Lower lobe of right lung (tissue), 2 donors: ENCODE results near the gene TRMT61A. TPM values are rescaled to one million over a fixed set of nuclear protein-coding genes. Genes with fewer than 3 reads are reported as not detected.

Experiments
- ATAC-seq, 2 donors: fragments of 200-7000 bp; cut with Tn5 transposase; one replicate each; pipeline ENCODE4 v1.9.1; 2020 to 2022; ENCODE audit warnings: mild to moderate bottlenecking in 2 of 2, moderate library complexity in 2 of 2
- DNase-seq: peaks from one replicate; pipeline ENCODE4 v3.0.0-alpha.2; 2020
- H3K27ac ChIP-seq: fragments of 200-600 bp; one replicate; pipeline ENCODE4 v1.8.0; 2022
- H3K27me3 ChIP-seq: fragments of 200-600 bp; one replicate; pipeline ENCODE4 v1.8.0; 2022; ENCODE audit warnings: low read depth
- H3K36me3 ChIP-seq: fragments of 200-600 bp; one replicate; pipeline ENCODE4 v1.8.0; 2022; ENCODE audit warnings: mild to moderate bottlenecking
- H3K4me1 ChIP-seq: fragments of 200-600 bp; one replicate; pipeline ENCODE4 v1.8.0; 2022
- H3K4me3 ChIP-seq: fragments of 200-600 bp; one replicate; pipeline ENCODE4 v1.8.0; 2022; ENCODE audit warnings: mild to moderate bottlenecking
- H3K9me3 ChIP-seq: fragments of 200-600 bp; one replicate; pipeline ENCODE4 v1.8.0; 2022
- intact Hi-C: fragments of 100-400 bp; cut with DNase I; formaldehyde crosslinking; loops from one replicate; pipeline ENCODE4 v1.11.0; 2022
- total RNA-seq: library from RNA; stranded (reverse); fragmentation: NEBNext Ultra II Directional; extraction: Animal tissue kit (Norgen Biotek cat#: 25700); gene quantifications from one replicate; pipeline ENCODE4 v1.2.1, GENCODE V29; 2021
- TF ChIP-seq, protein P1 (sequence below): fragments of 200-600 bp; IDR thresholded peaks from one replicate; pipeline ENCODE4 v1.8.0; 2022; ENCODE audit warnings: antibody characterized with exemption, mild to moderate bottlenecking
- donor health status: DM: no; HTN: yes; CAD: no; lungs with severe emphysema.

The TRMT61A gene
- total RNA-seq, 1 donor from 2014 or later = 11.0 TPM

DNA sequence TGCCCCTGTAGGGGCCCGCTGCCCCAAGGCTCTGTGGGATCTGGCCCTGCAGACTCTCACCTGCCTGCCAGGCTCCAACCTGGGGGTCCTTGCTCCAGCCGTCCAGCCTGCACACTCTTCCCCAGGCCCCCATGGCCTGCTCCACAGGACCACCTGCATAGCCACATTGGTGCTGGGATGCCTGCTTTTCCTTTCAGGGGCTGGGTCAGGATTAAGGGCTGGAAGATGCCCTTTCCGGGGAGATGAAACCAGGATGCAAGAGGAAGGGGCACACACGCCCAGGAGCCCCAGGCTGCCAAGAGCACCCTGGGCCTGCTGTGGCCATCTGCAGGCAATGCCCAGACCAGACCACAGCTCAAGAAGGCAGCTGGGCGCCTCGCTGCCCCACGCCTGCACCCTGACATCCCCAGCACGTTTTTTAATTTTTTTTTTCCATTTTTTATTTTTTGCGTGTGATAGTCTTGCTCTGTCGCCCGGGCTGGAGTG, 18.5 kb downstream of the TRMT61A start:
- Histone ChIP-seq H3K4me3 (no peak overlapping the region), H3K9me3 (no peaks in the 10 kb centered on the region), H3K27me3 (no peaks in the 10 kb centered on the region), H3K27ac (no peak overlapping the region), H3K4me1 (peaks cover 54% of the 10 kb centered on the region), H3K36me3 (no peaks in the 10 kb centered on the region)
- ATAC-seq (no peak), DNase-seq (peak; percentile 34)
- intact Hi-C loops = no loop called here
- TF ChIP-seq, protein P1, sequence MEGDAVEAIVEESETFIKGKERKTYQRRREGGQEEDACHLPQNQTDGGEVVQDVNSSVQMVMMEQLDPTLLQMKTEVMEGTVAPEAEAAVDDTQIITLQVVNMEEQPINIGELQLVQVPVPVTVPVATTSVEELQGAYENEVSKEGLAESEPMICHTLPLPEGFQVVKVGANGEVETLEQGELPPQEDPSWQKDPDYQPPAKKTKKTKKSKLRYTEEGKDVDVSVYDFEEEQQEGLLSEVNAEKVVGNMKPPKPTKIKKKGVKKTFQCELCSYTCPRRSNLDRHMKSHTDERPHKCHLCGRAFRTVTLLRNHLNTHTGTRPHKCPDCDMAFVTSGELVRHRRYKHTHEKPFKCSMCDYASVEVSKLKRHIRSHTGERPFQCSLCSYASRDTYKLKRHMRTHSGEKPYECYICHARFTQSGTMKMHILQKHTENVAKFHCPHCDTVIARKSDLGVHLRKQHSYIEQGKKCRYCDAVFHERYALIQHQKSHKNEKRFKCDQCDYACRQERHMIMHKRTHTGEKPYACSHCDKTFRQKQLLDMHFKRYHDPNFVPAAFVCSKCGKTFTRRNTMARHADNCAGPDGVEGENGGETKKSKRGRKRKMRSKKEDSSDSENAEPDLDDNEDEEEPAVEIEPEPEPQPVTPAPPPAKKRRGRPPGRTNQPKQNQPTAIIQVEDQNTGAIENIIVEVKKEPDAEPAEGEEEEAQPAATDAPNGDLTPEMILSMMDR = no peak

DNA sequence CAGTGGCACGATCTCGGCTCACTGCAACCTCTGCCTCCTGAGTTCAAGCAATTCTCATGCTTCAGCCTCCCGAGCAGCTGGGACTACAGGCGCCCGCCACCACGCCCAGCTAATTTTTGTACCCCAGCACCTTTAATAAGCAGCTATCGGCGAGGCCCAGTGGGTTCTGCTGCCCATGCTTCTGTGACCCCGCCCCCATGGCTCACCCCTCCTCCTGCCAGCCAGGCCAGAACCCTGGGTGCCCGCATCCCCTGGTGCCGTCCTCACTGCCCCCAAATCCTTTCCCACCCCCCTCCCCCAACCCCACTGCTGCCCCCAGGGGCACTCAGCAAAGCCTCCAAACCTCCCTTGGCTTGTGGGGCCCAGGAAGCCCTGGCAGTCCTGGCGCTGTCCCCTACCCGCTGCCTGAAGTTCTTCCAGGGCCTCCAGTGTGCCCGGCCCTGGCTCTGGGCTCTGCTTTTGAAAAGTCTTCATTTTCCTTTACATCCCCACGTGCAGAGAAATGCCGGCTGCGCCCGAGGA, 19.0 kb downstream of the TRMT61A start:
- TF ChIP-seq, protein P1 = no peak
- Histone ChIP-seq H3K36me3 (no peaks in the 10 kb centered on the region), H3K27ac (no peak overlapping the region), H3K9me3 (no peaks in the 10 kb centered on the region), H3K4me1 (peaks cover 52% of the 10 kb centered on the region), H3K4me3 (no peak overlapping the region), H3K27me3 (no peaks in the 10 kb centered on the region)
- ATAC-seq (no peak), DNase-seq (peak; percentile 39)
- intact Hi-C loops = no loop called here

DNA sequence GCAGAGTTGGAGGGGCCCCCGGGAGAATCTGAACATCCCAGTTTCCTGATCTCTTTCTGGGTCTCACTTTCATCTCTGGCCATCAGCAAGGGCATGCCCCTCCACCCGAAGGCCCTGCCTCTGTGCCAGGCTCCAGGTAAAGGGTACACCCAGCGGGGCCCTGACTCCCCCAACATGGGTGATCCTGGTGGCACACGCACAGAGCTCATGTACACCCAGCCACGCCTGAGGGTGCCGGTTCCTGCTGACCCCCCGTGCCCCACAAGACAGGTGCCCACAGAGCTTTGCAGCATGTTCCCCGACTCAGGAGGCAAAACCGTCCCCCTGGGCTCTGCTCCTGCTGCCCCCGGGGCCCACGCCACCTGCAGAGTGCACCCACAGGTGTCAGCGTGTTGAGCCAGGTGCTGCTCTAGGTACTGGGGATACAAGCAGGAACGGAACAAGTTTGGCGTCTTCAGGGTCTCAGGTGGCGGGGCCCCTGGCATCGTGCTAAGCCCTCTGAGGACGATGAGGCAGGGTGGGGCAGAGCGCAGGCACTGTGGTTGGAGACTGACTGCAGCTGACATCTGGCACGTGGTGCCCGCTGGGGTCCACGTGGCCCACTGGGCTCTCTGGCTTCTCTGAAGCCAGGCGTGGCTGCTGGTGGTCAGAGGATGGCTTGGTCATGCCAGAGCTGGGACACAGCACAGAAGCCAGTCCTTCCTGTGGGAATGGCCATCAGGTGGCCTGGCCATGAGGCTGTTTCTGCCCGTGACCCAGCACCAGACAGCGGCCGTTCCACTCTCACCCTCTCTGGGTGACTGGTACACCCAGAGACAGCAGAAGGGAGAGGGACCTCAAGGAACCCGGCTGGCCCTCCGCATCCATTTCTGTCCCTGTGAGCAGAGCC, 19.7 kb downstream of the TRMT61A start:
- Histone ChIP-seq H3K4me1 (peaks cover 45% of the 10 kb centered on the region), H3K4me3 (no peak overlapping the region), H3K27me3 (no peaks in the 10 kb centered on the region), H3K9me3 (no peaks in the 10 kb centered on the region), H3K36me3 (no peaks in the 10 kb centered on the region), H3K27ac (no peak overlapping the region)
- TF ChIP-seq, protein P1 = no peak
- ATAC-seq (no peak), DNase-seq (peak; percentile 41)
- intact Hi-C loops = no loop called here

DNA sequence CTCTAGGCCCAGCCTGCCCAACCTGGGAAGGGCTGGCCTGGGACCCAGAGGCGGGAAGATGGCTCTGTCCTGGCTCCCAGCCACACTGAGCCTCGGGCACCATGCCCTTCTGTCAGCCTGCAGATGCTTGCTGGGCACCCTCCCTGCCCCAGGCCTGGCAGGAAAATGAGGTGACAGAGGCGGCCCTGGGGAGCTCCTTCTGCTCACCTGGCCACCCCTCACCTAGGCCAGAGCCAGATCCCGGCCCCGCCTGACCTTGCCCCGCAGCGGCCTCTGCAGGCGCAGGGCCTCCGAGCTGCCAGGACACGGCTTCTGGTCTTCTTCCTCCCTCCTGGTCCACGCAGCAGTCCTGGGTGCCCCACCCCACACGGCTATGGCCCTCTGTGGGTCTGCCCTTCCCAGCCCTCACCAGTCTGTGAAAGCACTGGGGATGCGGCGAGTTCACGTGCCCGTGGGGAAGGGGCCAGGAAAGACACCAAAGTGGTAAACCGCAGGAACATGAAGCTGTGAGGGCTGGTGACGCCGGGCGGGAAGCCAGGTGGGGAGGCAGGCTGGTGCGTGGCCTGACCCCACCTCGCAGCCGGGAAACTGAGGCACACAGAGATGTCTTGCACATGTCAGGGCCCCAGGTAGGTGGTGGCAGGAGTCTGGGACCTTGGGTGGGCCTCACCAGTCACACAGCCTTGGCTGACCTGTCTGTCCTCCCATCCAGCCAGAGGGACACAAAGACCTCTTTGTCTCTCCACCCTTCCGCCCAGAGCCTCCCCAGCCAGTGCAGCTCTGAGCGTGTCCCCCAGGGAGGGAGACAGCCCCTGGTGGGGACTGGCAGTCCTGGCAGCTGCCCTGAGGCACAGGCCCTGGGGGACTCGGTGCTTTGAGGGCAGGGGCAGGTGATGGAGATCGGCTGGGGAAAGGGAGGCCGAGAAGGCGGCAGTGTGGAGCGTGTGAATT, 20.6 kb downstream of the TRMT61A start:
- peak; percentile 43 for DNase-seq
- H3K4me1 ChIP-seq = peaks cover 35% of the 10 kb centered on the region

More for the DNA sequence above, 20.6 kb downstream of the TRMT61A start:
- no peak for ATAC-seq
- Histone ChIP-seq H3K36me3 (peaks cover 1% of the 10 kb centered on the region), H3K9me3 (no peaks in the 10 kb centered on the region), H3K27me3 (no peaks in the 10 kb centered on the region), H3K4me3 (no peak overlapping the region), H3K27ac (peak overlapping the region; percentile 80)
- intact Hi-C loops = no loop called here
- TF ChIP-seq, protein P1 = no peak
